ENCODE data around the gene TAF7. TPM values are rescaled to one million over a fixed set of nuclear protein-coding genes. Genes with fewer than 3 reads are reported as not detected.
A peak's percentile ranks its signal among the peaks of the same experiment; 100 is the strongest.
"Not testable (repeated sequence)": the region's sequence is repeated elsewhere in the genome, so short reads cannot be mapped to it uniquely, and the experiment has no call there.

The TAF7 gene
- total and polyA plus RNA-seq, 2 donors, result 85.9 to 100 TPM

DNA sequence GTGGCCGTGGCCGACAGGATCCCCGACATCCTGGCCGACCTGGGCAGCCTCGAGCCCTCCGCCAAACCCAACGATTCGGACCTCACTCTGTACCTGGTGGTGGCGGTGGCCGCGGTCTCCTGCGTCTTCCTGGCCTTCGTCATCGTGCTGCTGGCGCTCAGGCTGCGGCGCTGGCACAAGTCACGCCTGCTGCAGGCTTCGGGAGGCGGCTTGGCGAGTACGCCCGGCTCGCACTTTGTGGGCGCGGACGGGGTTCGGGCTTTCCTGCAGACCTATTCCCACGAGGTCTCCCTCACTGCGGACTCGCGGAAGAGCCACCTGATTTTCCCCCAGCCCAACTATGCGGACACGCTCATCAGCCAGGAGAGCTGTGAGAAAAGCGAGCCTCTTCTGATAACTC is 25.4 kb upstream of the TAF7 start:
- 45% methylated on average over 25 of the region's 35 CpGs for WGBS
- H3K27ac ChIP-seq (ENCODE audit: low read depth); DNase-seq (ENCODE audit: extremely low spot score); H3K36me3 ChIP-seq (ENCODE audit: insufficient read depth); H3K4me1 ChIP-seq (ENCODE audit: insufficient read depth); H3K4me3 ChIP-seq (ENCODE audit: low read depth, low read length): not testable (repeated sequence)

DNA sequence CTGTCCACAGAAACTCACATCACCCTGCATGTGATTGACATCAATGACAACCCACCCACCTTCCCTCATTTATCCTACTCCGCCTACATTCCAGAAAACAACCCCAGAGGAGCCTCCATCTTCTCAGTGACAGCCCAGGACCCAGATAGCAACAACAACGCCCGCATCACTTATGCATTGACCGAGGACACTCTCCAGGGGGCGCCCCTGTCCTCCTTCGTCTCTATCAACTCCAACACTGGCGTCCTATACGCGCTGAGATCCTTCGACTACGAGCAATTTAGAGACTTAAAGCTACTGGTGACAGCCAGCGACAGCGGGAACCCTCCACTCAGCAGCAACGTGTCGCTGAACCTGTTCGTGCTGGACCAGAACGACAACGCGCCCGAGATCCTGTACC is 24.7 kb upstream of the TAF7 start:
- H3K36me3 ChIP-seq (ENCODE audit: insufficient read depth), result no peaks in the 10 kb centered on the region
- H3K27ac ChIP-seq (ENCODE audit: low read depth), result no peak overlapping the region
- no peaks in the 10 kb centered on the region for H3K4me1 ChIP-seq (ENCODE audit: insufficient read depth)
- 34% methylated on average over 20 of the region's 20 CpGs for WGBS
- no peak for DNase-seq (ENCODE audit: extremely low spot score)
- H3K4me3 ChIP-seq (ENCODE audit: low read depth, low read length), result no peak overlapping the region

DNA sequence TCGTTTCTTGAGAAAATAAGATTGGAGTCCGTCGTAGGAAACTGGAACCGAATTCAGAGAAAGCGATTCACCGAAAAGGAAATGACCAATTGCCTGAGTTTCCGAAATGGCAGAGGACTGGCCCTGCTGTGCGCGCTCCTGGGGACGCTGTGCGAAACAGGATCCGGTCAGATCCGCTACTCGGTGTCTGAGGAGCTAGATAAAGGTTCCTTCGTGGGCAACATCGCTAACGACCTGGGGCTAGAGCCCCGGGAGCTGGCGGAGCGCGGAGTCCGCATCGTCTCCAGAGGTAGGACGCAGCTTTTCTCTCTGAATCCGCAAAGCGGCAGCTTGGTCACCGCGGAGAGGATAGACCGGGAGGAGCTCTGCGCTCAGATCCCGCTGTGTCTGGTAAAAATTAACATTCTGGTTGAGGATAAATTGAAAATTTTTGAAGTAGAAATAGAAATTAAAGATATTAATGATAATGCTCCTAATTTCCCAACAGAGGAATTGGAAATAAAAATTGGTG is 23.4 kb upstream of the TAF7 start:
- Histone ChIP-seq H3K27ac (ENCODE audit: low read depth) (no peak overlapping the region), H3K4me1 (ENCODE audit: insufficient read depth) (no peaks in the 10 kb centered on the region), H3K4me3 (ENCODE audit: low read depth, low read length) (peak overlapping the region; percentile 30), H3K36me3 (ENCODE audit: insufficient read depth) (no peaks in the 10 kb centered on the region)
- 21% methylated on average over 31 of the region's 31 CpGs for WGBS
- DNase-seq (ENCODE audit: extremely low spot score), result no peak

DNA sequence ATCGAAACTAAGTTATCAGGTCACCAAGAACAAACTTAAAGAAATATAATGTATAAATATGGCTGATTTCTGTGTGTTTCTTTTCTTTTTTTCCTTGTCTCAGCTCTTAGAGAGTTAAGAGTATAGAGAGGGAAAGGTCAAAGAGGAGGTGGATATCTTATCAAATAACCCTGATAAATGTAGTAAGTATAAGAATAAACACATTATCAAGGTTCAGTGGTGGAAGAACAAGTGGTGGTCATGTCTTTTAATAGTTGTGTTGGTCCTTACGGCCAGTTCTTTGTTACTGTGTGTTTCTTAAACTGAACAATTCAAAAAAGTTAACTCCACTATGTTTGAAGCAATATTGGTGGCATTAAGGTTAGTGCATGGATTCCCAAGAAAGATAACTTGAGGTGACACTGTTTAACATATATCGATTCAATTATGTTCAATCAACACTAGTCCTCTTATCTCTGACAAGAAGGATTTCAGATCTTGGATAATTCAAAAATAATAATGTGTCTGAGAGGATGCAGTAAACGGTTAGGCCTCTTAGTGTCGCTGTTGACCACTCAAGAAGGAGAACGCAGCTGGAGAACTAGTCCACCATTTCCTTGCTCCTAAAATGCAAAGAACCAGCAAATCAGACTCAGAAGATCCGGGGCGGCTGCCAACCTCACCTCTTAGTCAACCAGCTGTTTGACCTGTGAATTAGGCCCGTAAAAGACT is 22.8 kb upstream of the TAF7 start, which contains the start of gene PCDHGA3:
Gene PCDHGA3 (plus strand): TSS at position 588 of the 711 bp plus-strand sequence. CDS start 205 bp downstream, outside the sequence.
- peak within 1 kb of the TSS; percentile 30 for H3K4me3 ChIP-seq (ENCODE audit: low read depth, low read length)

DNA sequence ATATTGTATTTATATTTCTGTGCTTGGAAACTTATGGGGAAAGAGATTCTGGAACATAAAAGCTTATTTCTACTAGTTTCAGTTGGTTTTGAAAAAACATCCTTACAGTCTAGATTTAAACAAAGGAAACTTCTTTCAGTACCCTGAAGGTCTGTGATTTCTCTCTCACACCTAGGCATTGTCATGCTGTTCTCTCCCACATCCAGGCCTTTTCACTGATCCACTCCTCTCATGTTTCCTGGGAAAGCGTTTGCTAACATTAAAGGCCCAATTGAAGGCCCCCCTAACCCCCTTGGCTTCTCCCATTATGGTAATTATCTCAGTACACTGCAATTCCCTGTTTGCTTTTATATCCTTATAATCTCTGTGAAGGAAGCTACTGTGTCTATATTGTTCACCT is 22.2 kb upstream of the TAF7 start:
- no peak overlapping the region for H3K4me3 ChIP-seq (ENCODE audit: low read depth, low read length)
- no peaks in the 10 kb centered on the region for H3K4me1 ChIP-seq (ENCODE audit: insufficient read depth)
- DNase-seq (ENCODE audit: extremely low spot score), result no peak
- H3K27ac ChIP-seq (ENCODE audit: low read depth), result no peak overlapping the region
- 16% methylated on average over 1 of the region's 1 CpG for WGBS
- H3K36me3 ChIP-seq (ENCODE audit: insufficient read depth), result no peaks in the 10 kb centered on the region

More for the DNA sequence above, 22.8 kb upstream of the TAF7 start, which contains the start of gene PCDHGA3:
- Histone ChIP-seq H3K4me1 (ENCODE audit: insufficient read depth) (no peaks in the 10 kb centered on the region), H3K36me3 (ENCODE audit: insufficient read depth) (no peaks in the 10 kb centered on the region), H3K27ac (ENCODE audit: low read depth) (no peak within 1 kb of the TSS)
- 25% methylated on average over 9 of the region's 9 CpGs for WGBS
- DNase-seq (ENCODE audit: extremely low spot score), result no peak

DNA sequence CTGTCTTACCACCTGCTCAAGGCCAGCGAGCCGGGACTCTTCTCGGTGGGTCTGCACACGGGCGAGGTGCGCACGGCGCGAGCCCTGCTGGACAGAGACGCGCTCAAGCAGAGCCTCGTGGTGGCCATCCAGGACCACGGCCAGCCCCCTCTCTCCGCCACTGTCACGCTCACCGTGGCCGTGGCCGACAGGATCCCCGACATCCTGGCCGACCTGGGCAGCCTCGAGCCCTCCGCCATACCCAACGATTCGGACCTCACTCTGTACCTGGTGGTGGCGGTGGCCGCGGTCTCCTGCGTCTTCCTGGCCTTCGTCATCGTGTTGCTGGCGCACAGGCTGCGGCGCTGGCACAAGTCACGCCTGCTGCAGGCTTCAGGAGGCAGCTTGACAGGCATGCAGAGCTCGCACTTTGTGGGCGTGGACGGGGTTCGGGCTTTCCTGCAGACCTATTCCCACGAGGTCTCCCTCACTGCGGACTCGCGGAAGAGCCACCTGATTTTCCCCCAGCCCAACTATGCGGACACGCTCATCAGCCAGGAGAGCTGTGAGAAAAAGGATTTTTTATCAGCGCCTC is 20.3 kb upstream of the TAF7 start:
- H3K4me3 ChIP-seq (ENCODE audit: low read depth, low read length); H3K27ac ChIP-seq (ENCODE audit: low read depth); H3K36me3 ChIP-seq (ENCODE audit: insufficient read depth); DNase-seq (ENCODE audit: extremely low spot score); H3K4me1 ChIP-seq (ENCODE audit: insufficient read depth): not testable (repeated sequence)
- 65% methylated on average over 45 of the region's 45 CpGs for WGBS

DNA sequence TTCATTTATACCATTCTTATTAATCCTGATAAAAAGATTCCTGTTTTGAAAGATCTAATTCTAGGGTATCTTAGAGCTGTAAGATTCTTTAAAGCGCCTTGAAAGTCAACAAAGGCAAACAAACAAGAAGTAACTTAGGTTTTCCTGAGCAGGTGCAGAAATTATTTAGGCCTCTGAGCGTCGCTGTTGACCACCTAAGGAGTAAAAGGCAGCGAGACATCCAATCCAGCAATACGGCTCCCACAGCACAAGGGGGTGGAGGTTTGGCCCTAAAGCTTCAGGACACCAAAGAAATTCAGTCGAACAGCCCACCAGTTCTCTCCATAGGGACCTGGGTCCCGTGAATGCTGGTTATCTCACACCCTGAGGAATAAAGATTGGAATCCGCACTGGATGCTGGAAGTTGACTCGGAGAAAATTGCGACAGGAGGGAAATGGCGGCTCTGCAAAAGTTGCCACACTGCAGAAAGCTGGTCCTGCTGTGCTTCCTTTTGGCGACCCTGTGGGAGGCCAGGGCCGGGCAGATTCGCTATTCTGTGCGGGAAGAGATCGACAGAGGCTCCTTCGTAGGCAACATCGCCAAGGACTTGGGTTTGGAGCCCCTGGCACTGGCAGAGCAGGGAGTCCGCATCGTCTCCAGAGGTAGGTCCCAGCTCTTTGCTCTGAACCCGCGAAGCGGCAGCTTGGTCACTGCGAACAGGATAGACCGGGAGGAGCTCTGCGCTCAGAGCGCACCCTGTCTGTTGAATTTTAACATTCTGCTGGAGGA is 18.1 kb upstream of the TAF7 start, which contains the start of gene PCDHGA2:
Gene PCDHGA2 (plus strand): TSS at position 223 of the 769 bp plus-strand sequence.
- Histone ChIP-seq H3K36me3 (ENCODE audit: insufficient read depth) (no peaks in the 10 kb centered on the region), H3K4me3 (ENCODE audit: low read depth, low read length) (peak within 1 kb of the TSS; percentile 0), H3K27ac (ENCODE audit: low read depth) (no peak within 1 kb of the TSS), H3K4me1 (ENCODE audit: insufficient read depth) (no peaks in the 10 kb centered on the region)
- DNase-seq (ENCODE audit: extremely low spot score), result no peak
- 9% methylated on average over 27 of the region's 27 CpGs for WGBS

DNA sequence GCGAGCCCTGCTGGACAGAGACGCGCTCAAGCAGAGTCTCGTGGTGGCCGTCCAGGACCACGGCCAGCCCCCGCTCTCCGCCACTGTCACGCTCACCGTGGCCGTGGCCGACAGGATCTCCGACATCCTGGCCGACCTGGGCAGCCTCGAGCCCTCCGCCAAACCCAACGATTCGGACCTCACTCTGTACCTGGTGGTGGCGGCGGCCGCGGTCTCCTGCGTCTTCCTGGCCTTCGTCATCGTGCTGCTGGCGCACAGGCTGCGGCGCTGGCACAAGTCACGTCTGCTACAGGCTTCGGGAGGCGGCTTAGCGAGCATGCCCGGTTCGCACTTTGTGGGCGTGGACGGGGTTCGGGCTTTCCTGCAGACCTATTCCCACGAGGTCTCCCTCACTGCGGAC is 12.0 kb upstream of the TAF7 start:
- WGBS, result 39% methylated on average over 39 of the region's 39 CpGs
- not testable (repeated sequence) for H3K36me3 ChIP-seq (ENCODE audit: insufficient read depth); H3K27ac ChIP-seq (ENCODE audit: low read depth); H3K4me3 ChIP-seq (ENCODE audit: low read depth, low read length); H3K4me1 ChIP-seq (ENCODE audit: insufficient read depth); DNase-seq (ENCODE audit: extremely low spot score)

DNA sequence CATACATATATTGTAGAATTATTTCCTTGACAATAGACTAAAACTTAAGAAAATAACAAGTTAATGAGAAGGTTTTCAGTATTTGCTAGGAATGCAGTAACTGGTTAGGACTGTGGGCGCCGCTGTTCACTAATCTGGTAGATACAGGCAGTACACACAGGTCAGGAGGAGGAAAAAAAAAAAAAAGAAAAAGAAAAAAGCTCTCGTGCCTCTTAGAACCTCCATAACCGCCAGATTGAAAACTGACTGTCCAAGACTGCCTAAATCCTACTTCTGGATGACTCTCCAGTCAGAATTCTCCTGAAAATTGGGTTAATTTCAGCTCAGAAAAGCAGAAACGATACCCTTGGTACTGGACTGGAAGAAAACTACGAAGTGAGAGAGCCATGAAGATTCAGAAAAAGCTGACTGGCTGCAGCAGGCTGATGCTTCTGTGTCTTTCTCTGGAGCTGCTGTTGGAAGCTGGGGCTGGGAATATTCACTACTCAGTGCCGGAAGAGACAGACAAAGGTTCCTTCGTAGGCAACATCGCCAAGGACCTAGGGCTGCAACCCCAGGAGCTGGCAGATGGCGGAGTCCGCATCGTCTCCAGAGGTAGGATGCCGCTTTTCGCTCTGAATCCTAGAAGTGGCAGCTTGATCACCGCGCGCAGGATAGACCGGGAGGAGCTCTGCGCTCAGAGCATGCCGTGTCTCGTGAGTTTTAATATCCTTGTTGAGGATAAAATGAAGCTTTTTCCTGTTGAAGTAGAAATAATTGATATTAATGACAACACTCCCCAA is 9.9 kb upstream of the TAF7 start, which contains the start of gene PCDHGA1:
Gene PCDHGA1 (plus strand): TSS at position 216 of the 782 bp plus-strand sequence.
- Histone ChIP-seq H3K27ac (ENCODE audit: low read depth) (no peak within 1 kb of the TSS), H3K36me3 (ENCODE audit: insufficient read depth) (no peaks in the 10 kb centered on the region), H3K4me3 (ENCODE audit: low read depth, low read length) (no peak within 1 kb of the TSS), H3K4me1 (ENCODE audit: insufficient read depth) (no peaks in the 10 kb centered on the region)
- WGBS, result 22% methylated on average over 21 of the region's 21 CpGs
- no peak for DNase-seq (ENCODE audit: extremely low spot score)

DNA sequence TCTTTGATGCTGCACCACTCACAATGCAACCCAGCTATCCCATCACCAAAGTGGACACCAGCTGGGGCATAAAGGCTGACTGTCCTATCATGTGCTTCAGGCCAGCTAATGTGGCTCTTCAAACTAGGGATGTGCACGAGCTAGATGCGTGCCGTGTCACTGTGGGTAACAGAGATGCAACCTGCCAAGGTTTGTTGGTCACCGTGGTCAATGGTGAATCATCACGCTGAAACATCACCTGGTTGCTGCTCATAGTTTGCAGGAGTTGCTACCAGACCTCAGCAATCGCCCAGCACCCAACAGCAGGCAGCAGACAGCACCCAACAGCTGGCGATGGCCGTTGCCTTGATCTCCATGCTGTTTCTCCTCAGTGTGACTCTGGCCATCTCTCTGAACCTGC is 7.6 kb upstream of the TAF7 start:
- WGBS, result 81% methylated on average over 8 of the region's 8 CpGs
- Histone ChIP-seq H3K4me3 (ENCODE audit: low read depth, low read length) (no peak overlapping the region), H3K4me1 (ENCODE audit: insufficient read depth) (no peaks in the 10 kb centered on the region), H3K36me3 (ENCODE audit: insufficient read depth) (no peaks in the 10 kb centered on the region), H3K27ac (ENCODE audit: low read depth) (no peak overlapping the region)
- DNase-seq (ENCODE audit: extremely low spot score), result no peak

DNA sequence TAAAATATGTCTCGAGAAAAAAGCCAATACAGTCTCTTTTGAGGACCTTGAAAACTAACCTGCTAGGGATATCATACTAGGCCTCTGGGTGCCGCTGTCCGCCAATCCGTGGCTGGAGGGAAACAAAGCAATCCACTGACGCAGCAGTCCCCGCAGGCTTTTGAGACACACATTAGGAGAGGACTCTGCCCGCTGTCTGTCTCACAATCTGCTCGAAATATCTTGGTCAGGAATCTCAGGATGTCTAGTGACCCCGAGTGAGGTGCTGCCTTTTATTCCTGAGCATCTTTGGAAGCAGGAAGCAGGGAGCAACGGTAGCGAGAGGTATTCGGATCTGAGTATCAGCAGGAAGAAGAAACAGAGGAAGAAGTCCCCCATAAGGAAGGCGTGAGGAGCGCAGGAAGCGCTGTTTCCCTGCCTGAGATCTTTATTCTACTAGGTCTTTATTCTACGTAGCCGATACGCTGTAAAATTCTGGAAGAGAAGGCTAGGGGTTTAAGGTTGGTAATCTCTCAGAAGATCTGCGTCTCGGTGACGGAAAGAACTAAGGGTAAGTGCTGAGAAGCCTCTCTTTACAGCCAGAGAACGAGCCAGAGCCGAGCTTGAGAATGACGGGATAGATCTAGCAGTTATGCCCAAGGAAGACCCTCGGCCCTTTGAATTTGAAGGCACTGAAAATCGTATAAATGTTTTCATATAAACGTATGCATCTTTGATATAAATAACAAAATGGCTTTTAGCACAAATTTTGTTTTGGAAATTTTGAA is 5.7 kb upstream of the TAF7 start:
- Histone ChIP-seq H3K4me1 (ENCODE audit: insufficient read depth) (no peaks in the 10 kb centered on the region), H3K27ac (ENCODE audit: low read depth) (no peak overlapping the region), H3K36me3 (ENCODE audit: insufficient read depth) (no peaks in the 10 kb centered on the region), H3K4me3 (ENCODE audit: low read depth, low read length) (peak overlapping the region; percentile 11)
- 11% methylated on average over 27 of the region's 27 CpGs for WGBS
- no peak for DNase-seq (ENCODE audit: extremely low spot score)

DNA sequence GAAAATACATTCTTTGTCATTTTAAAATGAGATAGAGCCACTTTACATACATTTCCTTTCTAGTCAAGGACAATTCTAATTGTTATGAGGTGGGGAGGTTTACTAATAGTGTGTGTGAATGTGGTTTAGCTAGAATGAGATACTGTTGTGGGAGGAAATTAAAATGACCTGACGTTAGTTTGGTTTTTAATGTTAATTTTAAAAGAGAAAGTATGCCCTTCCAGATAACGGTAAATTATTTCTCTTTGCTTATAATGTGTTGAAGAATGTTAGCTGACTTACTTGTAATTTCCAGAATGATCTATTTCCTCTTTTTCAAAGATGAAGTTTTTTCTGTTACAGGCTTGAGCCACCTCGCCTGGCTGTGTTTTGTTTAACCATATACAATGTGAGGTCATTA is 1.7 kb upstream of the TAF7 start:
- Histone ChIP-seq H3K4me1 (ENCODE audit: insufficient read depth) (no peaks in the 10 kb centered on the region), H3K36me3 (ENCODE audit: insufficient read depth) (peaks cover 2% of the 10 kb centered on the region), H3K4me3 (ENCODE audit: low read depth, low read length) (no peak overlapping the region), H3K27ac (ENCODE audit: low read depth) (no peak overlapping the region)
- no peak for DNase-seq (ENCODE audit: extremely low spot score)
- WGBS, result 87% methylated on average over 3 of the region's 3 CpGs
